Measurements from ENCODE around the gene TMEM135.
A peak's percentile ranks its signal among the peaks of the same experiment; 100 is the strongest.
"Not testable (repeated sequence)": the region's sequence is repeated elsewhere in the genome, so short reads cannot be mapped to it uniquely, and the experiment has no call there.

TMEM135 gene

DNA sequence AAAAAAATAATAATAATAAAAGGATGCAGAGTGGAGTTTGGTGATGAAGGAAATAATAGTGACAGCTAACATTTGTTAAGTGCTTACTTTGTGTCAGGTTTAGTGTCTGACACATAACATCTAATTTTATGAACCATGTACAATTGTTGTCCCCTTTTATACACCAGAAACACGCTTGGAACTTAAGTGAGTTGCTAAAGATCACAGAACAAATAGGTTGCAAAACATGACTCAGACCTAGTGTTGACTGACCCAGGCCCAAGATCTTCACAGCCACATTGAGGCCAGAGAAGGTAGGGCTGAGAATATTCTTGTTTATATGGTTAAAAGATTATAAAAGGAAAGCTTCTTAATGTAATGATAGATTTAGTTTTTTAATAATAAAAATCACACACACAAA, 25.6 kb upstream of the TMEM135 start:
- Mint-ChIP-seq H3K27ac (no peak overlapping the region), H3K9me3 (ENCODE audit: low read depth) (no peaks in the 10 kb centered on the region), H3K36me3 (no peaks in the 10 kb centered on the region), H3K4me3 (no peak overlapping the region), H3K27me3 (no peaks in the 10 kb centered on the region), H3K4me1 (ENCODE audit: low read depth) (peaks cover 1% of the 10 kb centered on the region)

DNA sequence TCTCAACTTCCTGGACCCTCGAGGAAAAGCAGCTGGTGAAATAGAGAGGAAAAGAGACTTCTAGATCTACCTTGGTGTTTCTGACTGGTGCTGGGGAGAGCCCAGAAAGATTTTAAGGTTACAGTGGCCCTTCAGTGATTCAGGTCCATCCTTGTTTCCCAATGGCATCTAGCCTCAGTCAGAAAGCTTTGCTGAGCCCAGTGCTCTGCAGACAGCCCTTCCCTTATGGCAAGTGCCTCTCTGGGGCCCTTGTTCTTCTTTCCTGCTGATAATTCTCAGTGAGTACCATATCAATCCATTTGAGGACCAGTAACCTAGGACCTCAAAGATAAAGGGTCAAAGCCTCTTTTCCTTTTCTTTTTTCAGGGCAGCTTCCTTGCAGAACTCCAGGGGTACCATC, 25.1 kb upstream of the TMEM135 start:
- H3K27me3 Mint-ChIP-seq: no peaks in the 10 kb centered on the region
- H3K4me3 Mint-ChIP-seq: no peak overlapping the region
- peaks cover 1% of the 10 kb centered on the region for H3K4me1 Mint-ChIP-seq (ENCODE audit: low read depth)
- H3K36me3 Mint-ChIP-seq: no peaks in the 10 kb centered on the region
- H3K27ac Mint-ChIP-seq: no peak overlapping the region
- no peaks in the 10 kb centered on the region for H3K9me3 Mint-ChIP-seq (ENCODE audit: low read depth)

DNA sequence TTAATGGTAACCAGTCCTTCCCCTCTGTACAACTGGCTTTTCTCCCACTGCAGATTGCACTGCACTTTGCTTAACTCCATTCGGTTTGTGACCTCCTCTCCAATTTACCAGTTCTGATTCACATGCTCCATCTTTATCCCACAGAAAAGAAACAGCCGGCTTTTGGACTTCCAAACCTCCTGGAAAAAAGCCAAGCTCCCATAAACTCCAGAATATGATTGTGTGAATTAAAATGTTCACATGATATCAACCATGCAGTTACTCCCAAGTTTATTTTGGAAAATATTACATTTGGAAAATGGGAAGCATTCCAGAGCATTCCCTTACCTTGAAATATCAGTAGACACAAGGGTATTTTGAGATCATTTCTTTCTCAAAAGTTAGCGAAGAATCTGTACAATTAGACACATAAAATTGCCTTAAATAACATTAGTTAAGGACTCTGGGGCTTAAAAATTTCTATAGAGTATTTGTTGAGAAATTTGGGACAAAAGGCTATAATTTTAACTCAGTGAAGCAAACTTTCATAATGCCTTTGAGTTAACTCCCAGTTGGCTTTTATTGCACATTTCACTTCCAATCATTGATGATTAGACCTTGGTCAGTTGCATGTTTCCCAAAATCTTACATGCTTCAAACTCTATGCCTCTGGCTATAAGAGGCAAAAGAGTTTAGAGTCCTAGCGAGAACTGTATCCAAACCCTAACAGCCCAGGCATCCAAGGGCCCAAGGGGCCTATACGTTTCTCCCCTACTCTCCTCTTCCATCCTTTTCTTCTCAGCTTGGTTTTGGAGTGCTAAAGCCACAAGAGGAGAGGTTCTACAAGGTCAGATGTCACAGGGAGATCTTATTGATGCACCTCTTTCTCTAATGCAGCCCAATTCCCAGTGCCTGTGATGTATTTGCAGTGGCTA, 23.6 kb upstream of the TMEM135 start:
- no peak overlapping the region for H3K27ac Mint-ChIP-seq
- no peaks in the 10 kb centered on the region for H3K36me3 Mint-ChIP-seq
- peaks cover 1% of the 10 kb centered on the region for H3K4me1 Mint-ChIP-seq (ENCODE audit: low read depth)
- H3K9me3 Mint-ChIP-seq (ENCODE audit: low read depth): no peaks in the 10 kb centered on the region
- peaks cover 2% of the 10 kb centered on the region for H3K27me3 Mint-ChIP-seq
- H3K4me3 Mint-ChIP-seq: no peak overlapping the region

DNA sequence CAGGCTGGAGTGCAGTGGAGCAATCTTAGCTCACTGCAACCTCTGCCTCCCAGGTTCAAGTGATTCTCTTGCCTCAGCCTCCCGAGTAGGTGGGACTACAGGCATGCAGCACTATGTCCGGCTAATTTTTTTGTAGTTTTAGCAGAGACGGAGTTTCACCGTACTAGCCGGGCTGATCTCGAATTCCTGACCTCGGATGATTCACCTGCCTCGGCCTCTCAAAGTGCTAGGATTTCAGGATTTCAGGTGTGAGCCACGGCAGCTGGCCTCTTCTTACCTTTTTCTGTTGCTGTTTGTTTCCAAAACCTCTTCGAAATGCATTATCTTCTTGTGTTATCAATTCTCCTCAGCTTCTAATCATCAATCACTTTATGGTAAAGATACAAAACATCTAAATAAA, 22.1 kb upstream of the TMEM135 start:
- Mint-ChIP-seq H3K36me3 (no peaks in the 10 kb centered on the region), H3K27me3 (peaks cover 2% of the 10 kb centered on the region), H3K4me3 (no peak overlapping the region), H3K9me3 (ENCODE audit: low read depth) (no peaks in the 10 kb centered on the region), H3K4me1 (ENCODE audit: low read depth) (peaks cover 1% of the 10 kb centered on the region), H3K27ac (no peak overlapping the region)

DNA sequence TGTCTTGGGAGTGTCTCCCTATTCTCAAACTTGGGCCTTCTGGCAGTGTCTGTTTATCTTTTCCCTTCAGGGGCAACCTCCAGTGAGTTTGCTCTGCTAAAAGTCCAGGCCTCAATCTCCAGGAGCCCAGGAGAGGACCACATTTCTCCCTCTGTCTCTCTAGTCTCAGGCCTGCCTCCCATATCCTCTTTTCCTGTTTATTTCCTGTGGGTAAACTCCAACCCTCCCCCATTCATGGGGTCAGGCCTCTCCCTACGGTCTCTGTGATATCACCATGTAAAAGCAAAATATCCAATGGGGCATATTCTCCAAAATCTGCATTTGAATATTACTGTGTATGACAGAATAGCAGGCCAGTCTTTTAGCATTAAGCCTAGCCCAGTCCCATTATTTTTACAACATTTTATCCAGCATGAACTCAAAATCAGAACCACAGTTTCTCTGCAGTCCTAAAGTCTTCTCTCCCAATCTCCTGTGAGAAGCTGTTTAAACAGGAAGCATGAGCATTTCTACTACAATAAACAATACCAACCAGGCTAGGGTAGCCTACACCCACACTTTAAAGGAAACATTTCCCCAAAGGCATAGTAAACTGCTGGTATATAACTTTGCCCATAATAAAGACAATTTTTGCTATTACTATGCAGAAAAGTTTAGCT, 18.0 kb upstream of the TMEM135 start:
- Mint-ChIP-seq H3K27ac (no peak overlapping the region), H3K9me3 (ENCODE audit: low read depth) (no peaks in the 10 kb centered on the region), H3K27me3 (peaks cover 2% of the 10 kb centered on the region), H3K4me1 (ENCODE audit: low read depth) (no peaks in the 10 kb centered on the region), H3K4me3 (no peak overlapping the region), H3K36me3 (no peaks in the 10 kb centered on the region)

DNA sequence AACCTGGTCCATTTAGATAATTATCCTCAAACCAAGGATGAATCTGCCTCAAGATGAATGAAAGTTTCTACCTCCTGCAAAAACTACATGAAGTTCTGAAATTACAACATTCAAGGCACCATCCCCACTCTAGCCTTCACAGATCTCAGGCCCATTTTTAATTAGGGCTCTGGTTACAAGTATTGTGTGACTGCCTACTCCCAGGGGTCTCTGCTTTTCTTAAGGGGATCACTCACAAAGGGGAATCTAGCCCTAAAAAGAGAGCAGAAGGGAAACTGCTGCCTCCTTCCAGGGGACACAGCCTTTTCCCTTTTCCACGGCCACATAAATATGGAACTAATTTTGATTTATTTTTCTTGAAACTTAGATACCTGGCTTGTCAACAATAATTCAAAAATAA, 17.4 kb upstream of the TMEM135 start:
- Mint-ChIP-seq H3K27ac (no peak overlapping the region), H3K27me3 (peaks cover 2% of the 10 kb centered on the region), H3K4me3 (no peak overlapping the region), H3K4me1 (ENCODE audit: low read depth) (no peaks in the 10 kb centered on the region), H3K36me3 (no peaks in the 10 kb centered on the region), H3K9me3 (ENCODE audit: low read depth) (no peaks in the 10 kb centered on the region)

DNA sequence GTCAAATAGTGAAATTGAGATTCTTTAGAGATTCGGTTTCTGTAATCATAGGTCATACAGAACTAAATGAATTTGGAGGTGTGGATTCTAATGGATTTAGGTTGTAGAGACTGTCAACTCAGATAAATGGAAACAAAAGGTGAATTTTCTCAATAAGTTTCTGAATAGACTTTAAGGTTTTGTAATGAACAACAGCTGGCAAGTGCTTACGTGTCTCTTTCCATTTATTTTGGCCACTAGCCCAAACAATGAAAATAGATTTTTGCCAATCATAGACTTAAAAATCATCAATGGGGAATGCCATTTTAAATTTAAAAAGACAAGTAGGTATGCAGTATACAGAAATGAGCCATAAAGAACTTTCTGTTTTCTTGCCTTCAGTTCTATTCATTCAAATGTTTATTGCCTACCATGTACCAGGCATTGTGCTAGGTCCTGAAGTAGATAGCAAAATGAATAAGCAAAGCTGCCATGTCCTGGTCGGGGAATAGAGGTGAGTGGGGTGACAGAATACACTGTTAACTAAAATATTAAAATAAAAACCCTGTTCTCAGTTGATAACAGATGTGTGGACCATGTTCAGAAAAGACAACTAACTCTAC, 16.9 kb upstream of the TMEM135 start:
- no peaks in the 10 kb centered on the region for H3K9me3 Mint-ChIP-seq (ENCODE audit: low read depth)
- no peak overlapping the region for H3K4me3 Mint-ChIP-seq
- no peaks in the 10 kb centered on the region for H3K36me3 Mint-ChIP-seq
- peaks cover 2% of the 10 kb centered on the region for H3K27me3 Mint-ChIP-seq
- H3K4me1 Mint-ChIP-seq (ENCODE audit: low read depth): no peaks in the 10 kb centered on the region
- no peak overlapping the region for H3K27ac Mint-ChIP-seq

DNA sequence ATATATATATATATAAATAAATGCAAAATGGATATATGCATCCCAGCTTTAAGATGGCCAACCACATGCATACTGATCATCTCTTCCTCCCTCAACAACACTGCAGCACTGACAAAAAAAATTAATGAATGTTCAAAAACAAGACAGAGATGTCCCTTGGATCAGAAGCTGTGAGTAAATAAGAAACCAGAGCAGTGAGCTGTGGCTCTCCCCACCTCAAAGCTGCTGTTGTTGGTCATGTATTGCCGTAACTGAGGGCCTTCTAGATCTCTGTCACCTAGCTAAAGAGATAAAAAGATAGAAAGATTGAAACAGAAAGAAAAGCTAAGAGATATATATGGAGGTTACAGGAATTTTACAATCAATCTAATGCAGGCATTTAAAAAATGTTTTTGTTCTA, 15.5 kb upstream of the TMEM135 start:
- H3K9me3 Mint-ChIP-seq (ENCODE audit: low read depth): no peaks in the 10 kb centered on the region
- peaks cover 2% of the 10 kb centered on the region for H3K27me3 Mint-ChIP-seq
- H3K36me3 Mint-ChIP-seq: no peaks in the 10 kb centered on the region
- H3K27ac Mint-ChIP-seq: no peak overlapping the region
- no peak overlapping the region for H3K4me3 Mint-ChIP-seq
- H3K4me1 Mint-ChIP-seq (ENCODE audit: low read depth): no peaks in the 10 kb centered on the region

DNA sequence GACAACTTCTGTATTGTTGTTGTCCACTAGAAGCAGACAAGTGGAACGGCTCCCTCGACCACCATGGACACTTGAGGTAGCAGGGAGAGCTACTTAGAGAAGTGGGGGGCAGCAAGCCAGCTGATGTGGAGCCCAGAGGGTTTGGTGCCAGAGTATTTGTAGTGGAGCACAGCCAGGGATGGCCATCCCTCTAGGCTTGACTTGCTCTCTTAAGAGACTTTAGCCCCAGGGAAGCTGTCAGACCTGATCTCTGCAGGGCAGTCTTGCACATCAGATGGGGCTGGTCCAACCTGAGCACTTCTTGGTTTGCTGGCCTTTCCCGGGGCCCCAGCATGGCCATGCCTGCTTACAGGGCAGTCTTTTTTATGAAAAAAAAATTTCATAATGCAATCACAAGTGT, 15.0 kb upstream of the TMEM135 start:
- Mint-ChIP-seq H3K4me1 (ENCODE audit: low read depth) (no peaks in the 10 kb centered on the region), H3K27me3 (peaks cover 2% of the 10 kb centered on the region)

DNA sequence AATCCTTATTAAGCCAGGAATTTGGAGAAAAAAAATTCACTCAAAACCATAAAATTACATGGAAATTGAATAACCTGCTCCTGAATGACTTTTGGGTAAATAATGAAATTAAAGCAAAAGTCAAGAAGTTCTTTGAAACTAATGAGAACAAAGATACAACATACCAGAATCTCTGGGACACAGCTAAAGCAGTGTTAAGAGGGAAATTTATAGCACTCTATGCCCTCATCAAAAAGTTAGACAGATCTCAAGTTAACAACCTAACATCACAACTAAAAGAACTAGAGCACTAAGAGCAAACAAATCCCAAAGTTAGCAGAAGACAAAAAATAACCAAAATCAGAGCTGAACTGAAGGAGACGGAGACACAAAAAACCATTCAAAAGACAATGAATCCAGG, 11.3 kb upstream of the TMEM135 start:
- not testable (repeated sequence) for H3K27ac Mint-ChIP-seq, H3K27me3 Mint-ChIP-seq

More for the DNA sequence above, 15.0 kb upstream of the TMEM135 start:
- Mint-ChIP-seq H3K9me3 (ENCODE audit: low read depth) (no peaks in the 10 kb centered on the region), H3K27ac (no peak overlapping the region), H3K36me3 (no peaks in the 10 kb centered on the region), H3K4me3 (no peak overlapping the region)

DNA sequence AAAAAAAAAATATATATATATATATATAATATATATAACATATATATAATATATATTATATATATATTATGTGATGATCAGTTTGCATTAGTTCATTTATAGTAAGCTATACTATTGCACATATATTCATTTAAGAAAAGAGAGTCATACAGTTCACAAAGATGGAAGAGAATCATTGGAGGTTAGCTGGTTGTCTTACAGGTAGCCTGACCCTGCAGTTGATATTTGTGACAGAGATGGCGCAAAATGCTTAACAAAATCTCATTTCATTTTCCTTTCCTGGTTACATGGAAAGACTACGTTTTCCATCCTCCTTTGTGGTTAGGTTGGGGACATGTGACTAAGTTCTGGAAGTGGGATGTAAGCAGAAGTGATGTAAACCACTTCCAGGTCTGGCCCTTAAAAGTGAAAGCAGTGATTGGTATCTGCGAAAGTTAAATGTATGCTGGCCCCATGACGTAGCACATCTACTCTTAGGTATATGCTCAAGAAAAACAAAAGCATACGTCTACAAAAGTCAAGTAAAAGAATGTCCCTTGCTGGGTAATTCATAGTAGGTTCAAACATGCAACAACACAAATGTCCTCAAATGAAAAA, 7.2 kb upstream of the TMEM135 start:
- H3K4me1 Mint-ChIP-seq (ENCODE audit: low read depth): peaks cover 4% of the 10 kb centered on the region
- H3K27ac Mint-ChIP-seq: no peak overlapping the region
- H3K4me3 Mint-ChIP-seq: no peak overlapping the region
- H3K36me3 Mint-ChIP-seq: no peaks in the 10 kb centered on the region
- H3K27me3 Mint-ChIP-seq: no peaks in the 10 kb centered on the region
- no peaks in the 10 kb centered on the region for H3K9me3 Mint-ChIP-seq (ENCODE audit: low read depth)

More for the DNA sequence above, 11.3 kb upstream of the TMEM135 start:
- not testable (repeated sequence) for H3K4me3 Mint-ChIP-seq; H3K36me3 Mint-ChIP-seq; H3K4me1 Mint-ChIP-seq (ENCODE audit: low read depth); H3K9me3 Mint-ChIP-seq (ENCODE audit: low read depth)

DNA sequence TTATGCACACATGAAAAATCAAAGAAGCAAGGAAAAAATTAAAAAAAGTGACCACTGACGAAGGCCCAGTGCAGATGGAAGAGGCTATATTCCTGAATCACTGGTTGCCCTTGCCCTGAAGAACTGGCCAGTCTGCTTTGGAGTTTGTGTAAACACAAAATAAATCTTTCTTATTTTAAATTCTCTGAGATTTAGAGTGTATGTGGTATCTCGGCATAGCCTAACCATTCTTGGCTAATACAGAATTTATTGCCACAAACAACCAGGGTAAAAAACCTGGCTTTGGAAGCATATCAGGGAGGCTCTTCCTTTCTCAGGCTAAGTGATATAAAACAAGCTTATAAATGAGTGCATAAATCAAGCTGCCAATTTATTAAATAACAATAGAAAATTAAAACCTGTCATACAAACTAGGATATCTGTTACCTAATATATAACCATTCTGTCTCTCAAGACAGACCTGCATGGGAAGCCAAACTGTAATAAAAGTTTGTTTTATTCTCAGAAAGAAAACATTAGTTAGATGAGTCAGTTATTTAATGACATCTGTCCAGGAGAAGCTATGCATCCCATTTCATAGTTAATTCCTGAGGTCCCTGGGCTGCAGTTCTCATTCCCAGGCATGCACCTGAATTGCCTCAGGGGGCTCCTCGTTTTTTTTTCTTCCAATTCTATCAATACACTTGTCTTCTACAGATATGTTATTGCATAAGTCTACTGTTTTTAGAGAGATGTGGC, 6.1 kb upstream of the TMEM135 start:
- Mint-ChIP-seq H3K9me3 (ENCODE audit: low read depth) (no peaks in the 10 kb centered on the region), H3K4me1 (ENCODE audit: low read depth) (peaks cover 8% of the 10 kb centered on the region), H3K27ac (no peak overlapping the region), H3K27me3 (no peaks in the 10 kb centered on the region), H3K36me3 (no peaks in the 10 kb centered on the region), H3K4me3 (no peak overlapping the region)

DNA sequence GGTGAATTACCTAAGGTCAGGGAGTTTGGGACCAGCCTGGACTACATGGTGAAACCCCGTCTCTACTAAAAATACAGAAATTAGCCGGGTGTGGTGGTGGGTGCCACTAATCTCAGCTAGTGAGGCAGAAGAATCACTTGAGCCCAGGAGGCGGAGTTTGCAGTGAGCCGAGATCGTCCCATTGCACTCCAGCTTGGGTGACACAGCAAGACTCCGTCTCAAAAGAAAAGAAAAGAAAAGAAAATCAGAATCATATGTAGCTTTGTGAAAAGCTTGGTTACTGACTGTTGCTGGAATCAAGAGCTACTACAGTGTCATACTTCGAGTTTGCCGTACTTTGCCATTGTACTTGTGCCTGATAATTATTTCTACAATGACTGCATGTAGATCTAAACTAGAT, 4.2 kb upstream of the TMEM135 start:
- Mint-ChIP-seq H3K27ac (no peak overlapping the region), H3K4me3 (no peak overlapping the region), H3K36me3 (no peaks in the 10 kb centered on the region), H3K4me1 (ENCODE audit: low read depth) (peaks cover 14% of the 10 kb centered on the region), H3K9me3 (ENCODE audit: low read depth) (no peaks in the 10 kb centered on the region), H3K27me3 (no peaks in the 10 kb centered on the region)

DNA sequence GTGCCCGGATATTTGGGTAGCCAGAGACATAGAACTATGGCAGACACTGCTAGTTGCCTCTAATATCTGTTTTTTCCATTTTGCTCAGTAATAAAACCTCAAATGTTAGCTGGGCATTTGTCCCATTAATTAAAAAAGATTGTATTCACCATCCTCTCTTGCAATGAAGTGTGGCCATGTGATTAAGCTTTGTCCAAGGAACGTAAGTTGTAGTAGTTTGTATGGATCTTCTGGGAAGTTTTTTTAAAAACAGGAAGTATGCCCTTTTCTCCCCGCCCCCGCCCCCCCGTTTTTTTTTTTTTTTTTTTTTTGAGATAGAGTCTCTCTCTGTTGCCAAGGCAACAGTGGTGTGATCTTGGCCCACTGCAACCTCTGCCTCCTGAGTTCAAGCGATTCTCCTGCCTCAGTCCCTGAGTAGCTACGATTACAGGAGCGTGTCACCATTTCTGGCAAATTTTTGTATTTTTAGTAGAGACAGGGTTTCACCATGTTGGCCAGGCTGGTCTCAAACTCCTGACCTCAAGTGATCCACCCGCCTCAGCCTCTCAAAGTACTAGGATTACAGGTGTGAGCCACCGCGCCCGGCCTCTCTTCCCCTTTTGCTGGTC, 1.7 kb upstream of the TMEM135 start:
- H3K4me1 Mint-ChIP-seq (ENCODE audit: low read depth): peaks cover 30% of the 10 kb centered on the region
- peak overlapping the region; percentile 16 for H3K27ac Mint-ChIP-seq
- H3K9me3 Mint-ChIP-seq (ENCODE audit: low read depth): no peaks in the 10 kb centered on the region
- no peak overlapping the region for H3K4me3 Mint-ChIP-seq
- no peaks in the 10 kb centered on the region for H3K36me3 Mint-ChIP-seq
- H3K27me3 Mint-ChIP-seq: no peaks in the 10 kb centered on the region

All from activated naive CD8-positive, alpha-beta T cell (primary cell).